Testis (tissue), 2 donors: Measurements from ENCODE around the gene NRG4.

Experiments used
- POLR2A ChIP-seq: fragments of 450-650 bp; IDR thresholded peaks from one replicate; pipeline ENCODE4 v1.6.1; 2017; ENCODE audit warnings: antibody characterized with exemption, mild to moderate bottlenecking, moderate library complexity
- TF ChIP-seq, protein P1 (sequence below), 3 experiments: fragments of 450-650 bp in 2 of 3; fragments of 200-600 bp in 1 of 3; sonication (generic) in 1 of 3; IDR thresholded peaks; one replicate each; pipeline ENCODE4 v1.5.1; 2016 to 2019; ENCODE audit warnings: antibody characterized with exemption in 3 of 3, mild to moderate bottlenecking in 2 of 3, moderate library complexity in 1 of 3

DNA sequence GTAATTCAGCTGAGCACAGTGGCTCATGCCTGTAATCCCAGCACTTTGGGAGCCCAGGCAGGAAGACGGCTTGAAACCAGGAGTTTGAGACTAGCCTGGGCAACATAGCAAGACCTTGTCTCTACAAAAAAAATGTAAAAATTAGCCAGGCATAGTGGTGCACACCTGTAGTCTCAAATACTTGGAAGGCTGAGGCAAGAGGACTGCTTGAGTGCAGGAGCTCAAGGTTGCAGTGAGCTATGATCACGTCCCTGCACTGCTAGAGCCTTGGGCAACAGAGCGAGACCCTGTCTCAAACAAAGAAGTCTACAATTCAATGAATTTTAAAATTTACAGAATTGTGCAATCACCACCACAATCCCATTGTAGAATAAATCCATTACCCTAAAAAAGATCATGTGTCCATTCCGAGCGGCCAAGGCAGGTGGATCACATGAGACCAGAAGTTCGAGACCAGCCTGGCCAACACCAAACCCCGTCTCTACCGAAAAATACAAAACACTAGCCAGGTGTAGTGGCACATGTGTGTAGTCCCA is 63.4 kb downstream of the NRG4 start:
- TF ChIP-seq, protein P1, sequence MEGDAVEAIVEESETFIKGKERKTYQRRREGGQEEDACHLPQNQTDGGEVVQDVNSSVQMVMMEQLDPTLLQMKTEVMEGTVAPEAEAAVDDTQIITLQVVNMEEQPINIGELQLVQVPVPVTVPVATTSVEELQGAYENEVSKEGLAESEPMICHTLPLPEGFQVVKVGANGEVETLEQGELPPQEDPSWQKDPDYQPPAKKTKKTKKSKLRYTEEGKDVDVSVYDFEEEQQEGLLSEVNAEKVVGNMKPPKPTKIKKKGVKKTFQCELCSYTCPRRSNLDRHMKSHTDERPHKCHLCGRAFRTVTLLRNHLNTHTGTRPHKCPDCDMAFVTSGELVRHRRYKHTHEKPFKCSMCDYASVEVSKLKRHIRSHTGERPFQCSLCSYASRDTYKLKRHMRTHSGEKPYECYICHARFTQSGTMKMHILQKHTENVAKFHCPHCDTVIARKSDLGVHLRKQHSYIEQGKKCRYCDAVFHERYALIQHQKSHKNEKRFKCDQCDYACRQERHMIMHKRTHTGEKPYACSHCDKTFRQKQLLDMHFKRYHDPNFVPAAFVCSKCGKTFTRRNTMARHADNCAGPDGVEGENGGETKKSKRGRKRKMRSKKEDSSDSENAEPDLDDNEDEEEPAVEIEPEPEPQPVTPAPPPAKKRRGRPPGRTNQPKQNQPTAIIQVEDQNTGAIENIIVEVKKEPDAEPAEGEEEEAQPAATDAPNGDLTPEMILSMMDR (IDR thresholded peaks at IDR 0.05): no peak
- no peak for TF ChIP-seq POLR2A
